Fibroblast of mammary gland (primary cell): ENCODE results near the gene RIBC1.

ENCODE experiments used
- DNase-seq: peaks from one replicate; pipeline ENCODE4 v3.0.0-alpha.2; 2010; ENCODE audit warnings: low read depth
- H3K4me3 ChIP-seq: 2 replicates; pipeline ENCODE4 v1.5.1; 2011; ENCODE audit warnings: low read depth, mild to moderate bottlenecking, low read length, moderate library complexity; ENCODE audit not compliant: control insufficient read depth
- CTCF ChIP-seq: conservative IDR thresholded peaks from 2 replicates; pipeline ENCODE4 v1.5.1; 2011; ENCODE audit warnings: low read depth, low read length, inconsistent platforms; ENCODE audit not compliant: control insufficient read depth, insufficient read depth

The RIBC1 gene

DNA sequence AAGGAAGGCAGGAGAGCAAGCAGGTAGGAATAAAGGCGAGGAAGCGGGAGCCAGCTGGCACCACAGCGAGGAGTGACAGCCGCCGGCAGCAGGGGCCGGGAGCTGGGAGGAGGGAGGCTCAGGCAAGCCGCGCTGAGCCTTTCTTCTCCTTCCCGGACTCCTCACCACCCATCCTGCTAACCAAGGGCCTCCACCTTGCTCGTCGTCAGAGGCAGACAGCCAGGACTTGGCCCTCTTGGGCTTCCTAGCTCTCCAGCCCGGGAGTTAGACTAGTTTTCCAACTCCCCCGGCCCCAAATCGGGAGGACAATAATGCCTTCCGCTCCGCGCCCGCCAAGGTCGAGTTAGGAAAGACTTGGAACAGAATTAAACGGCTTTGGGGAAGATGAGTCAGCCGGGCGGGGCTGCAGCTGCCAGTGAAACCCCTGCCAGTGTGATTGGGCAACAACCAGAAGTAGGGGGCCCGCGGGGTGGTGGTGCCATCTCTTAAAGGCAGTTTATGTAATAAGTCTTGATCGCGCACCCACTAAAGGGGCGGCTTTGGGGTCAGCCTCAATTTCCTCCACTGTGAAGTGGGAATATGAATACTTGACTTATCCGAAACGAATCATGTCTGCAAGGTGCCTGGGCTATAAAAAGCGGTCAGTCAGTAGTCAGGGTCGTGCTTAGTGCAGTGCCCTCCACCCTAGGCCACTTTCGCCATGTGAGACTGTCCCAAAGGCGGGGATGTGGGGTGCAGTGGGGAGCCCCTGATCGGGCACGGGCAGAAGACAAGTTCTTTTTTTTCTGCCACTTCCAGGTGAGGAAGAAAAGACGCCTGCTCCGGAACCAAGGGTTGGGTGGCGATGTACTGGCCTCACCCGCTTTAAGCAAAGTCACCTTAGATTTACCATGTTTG is 18.2 kb downstream of the RIBC1 start:
- DNase-seq, result peak; percentile 71
- no peak for TF ChIP-seq CTCF
- H3K4me3 ChIP-seq, result peak overlapping the region; percentile 48

DNA sequence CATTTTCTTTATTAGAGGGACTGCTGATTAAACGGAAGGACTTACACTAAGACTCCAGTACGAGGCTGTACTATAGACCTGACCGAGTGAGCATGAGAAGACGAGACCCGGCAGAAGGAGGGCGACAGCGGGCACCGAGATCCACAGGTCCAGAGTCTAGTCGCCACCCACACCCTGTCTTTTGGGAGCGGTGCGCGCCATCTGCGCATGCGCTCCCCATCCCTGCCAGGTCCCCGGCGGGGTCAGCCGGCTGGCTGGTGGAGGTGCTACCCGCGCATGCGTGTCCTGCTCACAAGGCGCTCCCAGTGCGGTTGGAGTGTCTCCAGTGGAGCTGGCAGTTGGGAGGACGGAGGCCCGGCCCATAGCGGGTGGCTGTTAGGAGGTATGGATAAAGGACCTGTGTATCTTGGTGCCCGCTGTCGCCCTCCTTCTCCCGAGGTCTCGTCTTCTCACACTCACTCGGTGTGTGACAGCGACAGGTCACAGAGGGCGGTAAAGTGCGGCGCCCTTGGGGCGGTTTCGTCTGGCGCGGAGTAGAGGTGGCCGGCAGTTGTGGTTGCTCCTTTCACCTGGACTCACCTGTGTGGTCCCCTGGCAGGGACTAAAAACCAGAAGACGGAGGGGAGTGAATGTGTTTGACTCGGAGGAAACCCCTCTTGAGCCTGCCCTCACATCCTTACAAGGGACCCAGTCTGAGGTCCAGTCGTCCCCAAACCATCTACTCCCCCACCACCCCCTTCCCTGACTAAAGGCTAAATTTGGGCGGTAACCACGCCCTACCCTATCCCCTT is 19.1 kb downstream of the RIBC1 start:
- peak; percentile 66 for DNase-seq
- peak overlapping the region; percentile 48 for H3K4me3 ChIP-seq
- no peak for TF ChIP-seq CTCF

DNA sequence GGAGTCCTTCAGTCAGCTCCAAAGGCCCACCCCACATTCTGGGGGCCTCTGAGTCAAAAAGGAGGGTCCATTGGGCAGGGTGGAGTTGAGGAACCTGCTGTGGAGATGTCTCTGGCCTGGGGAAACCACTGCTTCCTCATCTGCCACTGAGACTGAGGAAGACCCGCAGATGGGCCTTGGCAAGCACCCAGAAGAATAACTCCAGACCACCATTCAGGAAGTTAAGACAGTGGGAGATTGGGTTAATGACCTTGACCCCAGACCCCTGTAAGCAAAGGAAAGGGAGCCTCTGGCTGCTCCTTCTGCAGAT is 19.6 kb downstream of the RIBC1 start:
- no peak for TF ChIP-seq CTCF
- no peak overlapping the region for H3K4me3 ChIP-seq
- DNase-seq, result no peak

DNA sequence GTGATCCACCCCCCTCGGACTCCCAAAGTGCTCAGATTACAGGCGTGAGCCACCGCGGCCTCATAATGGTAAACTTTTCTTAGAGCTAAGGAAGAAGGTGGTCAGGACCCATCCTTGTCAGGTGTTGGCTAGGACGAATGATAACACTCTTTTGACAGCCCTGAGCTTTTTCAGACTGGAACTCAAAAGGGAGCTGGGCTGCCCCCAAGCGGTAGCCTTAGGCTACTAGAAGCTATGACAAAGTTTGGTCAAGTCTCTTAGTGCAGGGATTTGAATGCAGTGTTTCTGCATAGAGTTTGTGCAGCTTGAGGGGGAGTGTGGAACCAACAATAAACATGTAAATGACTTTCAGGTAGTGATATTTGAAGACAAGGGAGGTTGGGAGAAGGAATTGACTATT is 23.3 kb downstream of the RIBC1 start:
- DNase-seq, result peak; percentile 47
- no peak overlapping the region for H3K4me3 ChIP-seq
- TF ChIP-seq CTCF, result peak; percentile 80

GRCh38 chrX:53447441-53447840 is 24.8 kb downstream of the RIBC1 start:
- no peak overlapping the region for H3K4me3 ChIP-seq
- no peak for DNase-seq
- no peak for TF ChIP-seq CTCF

DNA sequence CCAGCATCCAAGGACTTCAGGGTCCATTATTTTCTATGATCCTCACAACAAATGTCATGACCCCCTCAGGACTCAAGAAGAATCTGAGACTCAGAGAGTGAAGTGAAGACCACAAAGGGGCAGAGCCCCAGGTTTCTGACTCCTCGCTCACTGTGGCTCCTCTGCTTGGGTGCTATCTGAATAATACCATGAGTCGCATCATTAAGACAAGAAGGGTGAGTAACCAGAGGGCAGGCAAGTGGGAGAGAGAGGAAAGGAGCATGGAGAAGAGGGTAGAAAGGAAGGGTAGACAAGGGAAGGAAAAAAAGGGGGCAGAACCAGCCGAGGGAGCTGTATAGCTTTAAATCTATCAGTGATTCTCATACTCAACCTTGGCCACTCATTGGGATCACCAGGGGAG is 27.0 kb downstream of the RIBC1 start:
- TF ChIP-seq CTCF, result no peak
- no peak overlapping the region for H3K4me3 ChIP-seq
- no peak for DNase-seq
